ENCODE results near the gene POLR1E.
"Not testable (repeated sequence)": the region's sequence is repeated elsewhere in the genome, so short reads cannot be mapped to it uniquely, and the experiment has no call there.

Gene POLR1E

GRCh38 chr9:37465249-37466036, 20.3 kb upstream of the POLR1E start, which contains the start of gene ZBTB5:
Gene ZBTB5 (minus strand): TSS chr9:37465450. CDS start chr9:37442551, 22,899 bp downstream.
- no peak for DNase-seq

GRCh38 chr9:37466037-37466709, 19.6 kb upstream of the POLR1E start:
- DNase-seq: no peak

GRCh38 chr9:37467530-37467929, 18.2 kb upstream of the POLR1E start:
- not testable (repeated sequence) for DNase-seq

DNA sequence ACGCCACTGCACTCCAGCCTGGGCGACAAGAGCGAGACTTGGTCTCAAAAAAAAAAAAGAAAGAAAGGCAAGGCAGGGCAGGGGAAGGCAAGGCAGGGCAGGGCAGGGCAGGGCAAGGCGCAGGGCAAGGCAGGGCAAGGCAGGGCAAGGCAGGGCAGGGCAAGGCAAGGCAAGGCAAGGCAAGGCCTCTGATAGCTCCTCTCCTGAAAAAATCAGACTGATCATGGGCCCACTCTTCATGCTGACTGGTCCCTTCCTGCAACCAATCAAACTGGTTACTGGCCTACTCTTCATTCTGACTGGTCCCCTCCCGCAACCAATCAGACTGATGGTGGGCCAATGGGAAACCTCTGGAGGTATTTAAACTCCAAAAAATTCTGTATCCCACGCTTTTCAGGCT, 17.1 kb upstream of the POLR1E start:
- no peak for DNase-seq

DNA sequence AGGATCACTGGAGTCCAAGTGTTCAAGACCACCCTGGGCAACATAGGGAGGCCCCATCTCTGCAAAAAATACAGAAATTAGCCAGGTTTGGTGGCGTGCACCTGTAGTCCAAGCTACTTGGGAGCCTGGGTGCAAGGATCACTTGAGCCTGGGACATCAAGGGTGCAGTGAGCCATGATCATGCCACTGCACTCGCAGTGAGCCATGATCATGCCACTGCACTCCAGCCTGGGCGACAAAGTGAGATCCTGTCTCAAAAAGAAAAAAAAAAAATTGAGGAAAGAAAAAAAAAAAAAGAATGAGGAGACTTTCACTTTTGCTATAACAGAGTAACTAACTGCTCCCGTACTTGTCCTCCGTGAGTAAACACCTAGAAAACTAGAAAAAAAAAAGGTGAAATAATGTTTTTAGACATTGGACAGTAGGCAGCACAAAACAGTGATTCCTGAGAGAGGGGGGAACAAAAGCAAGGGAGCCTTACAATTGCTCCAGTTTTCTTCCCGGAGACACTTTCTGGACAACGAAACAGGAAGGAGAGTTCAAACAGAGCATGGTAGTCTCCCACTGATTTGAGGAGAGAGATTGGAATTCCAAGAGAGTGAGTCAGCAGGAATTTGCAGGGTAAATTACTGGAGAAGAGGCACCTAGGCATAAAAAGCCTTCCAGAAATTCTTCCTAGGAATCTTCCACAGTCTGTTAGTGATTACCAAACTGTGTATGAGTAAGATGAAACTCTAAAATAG, 13.6 kb upstream of the POLR1E start:
- DNase-seq: no peak

DNA sequence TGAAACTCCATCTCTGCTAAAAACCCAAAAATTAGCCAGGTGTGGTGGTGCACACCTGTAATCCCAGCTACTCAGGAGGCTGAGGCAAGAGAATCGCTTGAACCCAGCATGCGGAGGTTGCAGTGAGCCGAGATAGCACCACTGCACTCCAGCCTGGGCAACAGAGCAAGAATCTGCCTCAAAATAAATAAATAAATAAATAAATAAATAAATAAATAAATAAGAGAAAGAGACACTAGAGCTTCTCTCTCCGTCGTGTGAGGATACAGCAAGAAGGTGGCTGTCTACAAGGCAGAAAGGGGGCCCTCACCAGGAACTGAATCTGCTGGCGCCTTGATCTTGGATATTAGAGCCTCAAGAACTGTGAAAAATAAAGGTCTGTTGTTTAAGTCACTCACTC, 11.8 kb upstream of the POLR1E start:
- DNase-seq: not testable (repeated sequence)

DNA sequence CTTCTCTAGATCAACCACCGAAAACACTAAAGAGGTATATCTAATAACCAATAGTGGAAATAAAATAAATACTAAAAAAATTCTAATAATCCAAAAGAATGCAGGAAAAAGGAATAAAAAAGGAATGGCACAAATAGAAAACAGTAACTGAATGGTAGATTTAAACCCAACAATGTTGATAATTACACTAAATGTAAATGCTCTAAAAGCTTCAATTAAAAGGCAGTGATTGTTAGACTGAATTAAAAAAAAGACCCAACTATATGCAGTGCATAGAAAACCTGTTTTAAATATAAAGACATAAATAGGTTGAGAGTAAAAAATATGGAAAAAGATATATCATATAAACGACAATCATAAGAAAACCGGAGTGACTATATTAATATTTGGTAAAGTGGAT, 11.3 kb upstream of the POLR1E start:
- no peak for DNase-seq

DNA sequence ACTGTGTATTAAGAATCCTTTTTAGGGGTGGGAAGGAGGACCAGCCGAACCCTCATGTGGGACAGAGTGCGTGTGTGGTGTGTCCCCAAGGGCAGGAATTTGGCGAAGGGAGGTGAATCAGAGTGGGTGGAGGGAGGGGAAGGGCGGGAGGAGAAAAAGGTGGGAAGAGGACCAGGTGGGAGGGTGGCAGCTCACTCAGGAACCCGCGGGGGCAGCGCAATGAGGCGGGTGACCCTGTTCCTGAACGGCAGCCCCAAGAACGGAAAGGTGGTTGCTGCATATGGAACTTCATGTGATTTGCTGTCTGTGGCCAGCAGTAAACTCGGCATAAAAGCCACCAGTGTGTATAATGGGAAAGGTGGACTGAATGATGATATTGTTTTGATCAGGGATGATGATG, 8.8 kb upstream of the POLR1E start:
- no peak for DNase-seq

- DNase-seq: not testable (repeated sequence)
These were observed 8.3 kb upstream of the POLR1E start for GRCh38 chr9:37477443-37477842.

DNA sequence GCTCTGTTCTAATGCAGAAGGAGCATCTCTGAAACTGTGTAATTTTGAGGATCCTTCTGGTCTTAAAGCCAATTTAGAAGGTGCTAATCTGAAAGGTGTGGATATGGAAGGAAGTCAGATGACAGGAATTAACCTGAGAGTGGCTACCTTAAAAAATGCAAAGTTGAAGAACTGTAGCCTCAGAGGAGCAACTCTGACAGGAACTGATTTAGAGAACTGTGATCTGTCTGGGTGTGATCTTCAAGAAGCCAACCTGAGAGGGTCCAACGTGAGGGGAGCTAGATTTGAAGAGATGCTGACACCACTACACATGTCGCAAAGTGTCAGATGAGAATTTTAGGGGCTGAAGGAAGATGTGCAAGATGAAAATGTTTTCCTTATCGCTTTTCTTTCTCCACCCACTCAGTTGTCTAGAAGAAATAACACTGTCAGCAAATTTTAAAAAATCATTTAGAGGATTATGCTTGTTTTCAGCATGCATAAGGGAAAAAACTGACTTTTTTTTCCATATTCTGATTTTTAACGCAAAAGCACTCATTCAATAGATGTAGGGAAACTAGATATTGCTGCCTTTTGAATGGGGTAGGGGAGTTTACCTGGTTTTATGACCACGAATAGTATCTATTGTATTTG, 7.6 kb upstream of the POLR1E start:
- DNase-seq: not testable (repeated sequence)

DNA sequence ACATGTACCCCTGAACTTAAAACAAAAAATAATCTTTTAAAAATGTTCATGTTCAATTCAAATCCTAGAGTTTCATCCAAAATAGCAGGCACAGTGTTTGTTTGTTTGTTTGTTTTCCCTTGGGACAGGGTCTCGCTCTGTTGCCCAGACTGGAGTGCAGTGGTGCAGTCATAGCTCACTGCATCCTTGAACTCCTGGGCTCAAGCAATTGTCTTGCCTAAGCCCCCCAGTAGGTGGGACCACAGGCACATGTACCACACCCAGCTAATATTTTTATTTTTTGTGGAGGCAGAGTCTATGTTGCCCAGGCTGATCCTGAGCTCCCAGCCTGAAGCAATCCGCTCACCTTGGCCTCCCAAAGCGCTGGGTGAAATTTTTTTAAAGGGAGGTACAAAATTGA, 5.0 kb upstream of the POLR1E start:
- DNase-seq: no peak

- DNase-seq: no peak
These were observed 488 bp downstream of the POLR1E start for GRCh38 chr9:37486256-37486615.

DNA sequence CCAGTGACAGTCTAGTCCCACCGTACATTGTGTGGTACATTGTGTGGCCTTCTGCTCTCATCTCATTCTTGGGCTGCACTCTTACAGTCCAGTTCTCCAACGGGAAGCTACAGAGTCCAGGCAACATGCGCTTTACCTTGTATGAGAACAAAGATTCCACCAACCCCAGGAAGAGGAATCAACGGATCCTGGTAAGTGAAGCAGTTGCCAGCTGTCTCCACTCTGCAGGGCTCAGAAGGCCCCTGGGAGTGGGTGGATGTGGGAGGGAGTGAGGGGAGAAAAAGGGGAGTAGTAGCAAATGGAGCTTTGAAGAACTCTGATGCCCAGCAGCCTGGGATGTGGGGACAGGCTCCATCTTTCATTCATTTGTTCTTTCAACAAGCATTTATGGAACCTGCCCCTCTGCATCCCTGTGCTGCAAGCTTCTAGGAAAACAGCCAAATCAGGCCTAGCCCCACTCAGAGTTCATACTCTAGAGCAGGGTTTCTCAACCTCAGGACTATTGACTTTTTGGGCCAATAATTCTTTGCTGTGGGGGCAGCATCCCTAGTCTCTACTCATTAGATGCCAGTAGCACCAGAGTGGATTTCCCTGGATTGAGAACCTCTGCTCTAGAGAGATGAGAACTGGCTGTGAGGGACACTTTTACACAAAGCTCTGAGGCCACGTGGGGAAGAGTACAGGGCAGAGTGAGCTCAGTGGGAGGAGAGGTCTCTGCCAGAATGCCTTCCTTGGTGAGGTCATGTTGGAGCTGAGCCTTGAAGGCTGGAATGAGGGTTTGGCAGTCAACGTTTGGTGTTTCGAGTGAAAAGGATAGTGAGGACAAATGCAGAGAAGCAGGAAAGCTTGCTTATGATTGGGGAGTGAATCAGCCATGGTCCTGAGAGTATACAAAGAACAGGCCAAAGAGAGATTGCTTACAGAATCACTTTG, 1.1 kb downstream of the POLR1E start:
- DNase-seq: no peak

GRCh38 chr9:37491939-37492338, 6.2 kb downstream of the POLR1E start:
- DNase-seq: no peak

- no peak for DNase-seq
These were observed 9.8 kb downstream of the POLR1E start for GRCh38 chr9:37495571-37495970.

- DNase-seq: no peak
These were observed 10.3 kb downstream of the POLR1E start for GRCh38 chr9:37496020-37496419.

DNA sequence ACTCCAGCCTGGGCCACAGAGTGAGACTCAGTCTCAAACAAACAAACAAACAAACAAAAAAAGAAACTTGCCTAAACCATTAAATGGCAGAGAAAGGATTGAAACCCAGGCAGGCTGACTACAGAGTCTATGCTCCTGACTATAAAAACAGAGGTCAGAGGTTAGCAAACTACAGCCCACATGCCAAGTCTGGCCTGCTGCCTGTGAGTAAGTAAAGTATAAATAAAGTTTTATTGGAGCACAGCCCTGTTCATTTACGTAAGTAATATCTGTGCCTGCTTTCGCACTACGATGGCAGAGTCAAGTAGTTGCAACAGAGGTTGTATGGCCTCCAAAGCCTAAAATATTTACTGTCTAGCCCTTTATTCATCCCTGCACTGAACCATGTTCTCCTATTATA, 11.6 kb downstream of the POLR1E start:
- no peak for DNase-seq

DNA sequence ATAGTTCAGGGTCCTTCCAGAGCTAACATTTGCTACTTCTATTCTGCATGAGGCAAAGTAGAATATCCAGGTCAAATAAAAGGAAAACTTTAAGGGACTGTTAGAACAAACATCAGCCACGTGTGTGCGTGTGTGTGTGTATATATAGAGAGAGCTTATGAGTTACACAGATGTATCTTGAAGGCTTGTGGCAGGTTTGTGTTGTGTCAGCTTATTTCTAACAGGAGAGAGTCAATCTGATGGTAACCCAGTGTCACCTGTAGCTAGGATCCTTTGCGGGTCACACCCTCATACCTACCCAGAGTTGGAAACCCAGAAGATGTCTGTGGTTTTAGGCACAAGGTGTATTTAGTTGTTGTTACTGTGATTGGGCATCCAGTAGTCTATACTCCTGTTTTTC, 12.7 kb downstream of the POLR1E start:
- no peak for DNase-seq

- no peak for DNase-seq
These were observed 13.5 kb downstream of the POLR1E start for GRCh38 chr9:37499297-37499696.

GRCh38 chr9:37501957-37502596, 16.3 kb downstream of the POLR1E start:
- no peak for DNase-seq

DNA sequence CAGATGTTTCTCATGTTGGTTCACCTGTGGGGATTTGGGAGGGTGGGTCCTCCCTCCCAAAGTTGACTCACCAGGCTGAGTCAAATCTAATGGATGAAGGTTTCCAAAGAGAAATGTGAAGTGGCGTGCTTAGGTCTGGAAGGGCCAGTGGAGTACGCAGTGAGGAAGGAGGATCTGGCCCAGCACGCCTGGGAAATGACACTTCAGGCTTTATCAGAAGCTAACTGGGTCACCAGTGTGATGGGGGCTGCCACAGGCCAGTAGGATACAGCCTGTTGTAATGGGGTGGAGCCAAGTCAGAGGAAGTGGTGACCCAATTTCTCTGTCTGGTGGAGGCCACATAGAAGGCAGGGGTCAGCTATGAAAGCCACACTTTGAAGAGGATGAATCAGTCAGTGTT, 18.0 kb downstream of the POLR1E start:
- DNase-seq: no peak

DNA sequence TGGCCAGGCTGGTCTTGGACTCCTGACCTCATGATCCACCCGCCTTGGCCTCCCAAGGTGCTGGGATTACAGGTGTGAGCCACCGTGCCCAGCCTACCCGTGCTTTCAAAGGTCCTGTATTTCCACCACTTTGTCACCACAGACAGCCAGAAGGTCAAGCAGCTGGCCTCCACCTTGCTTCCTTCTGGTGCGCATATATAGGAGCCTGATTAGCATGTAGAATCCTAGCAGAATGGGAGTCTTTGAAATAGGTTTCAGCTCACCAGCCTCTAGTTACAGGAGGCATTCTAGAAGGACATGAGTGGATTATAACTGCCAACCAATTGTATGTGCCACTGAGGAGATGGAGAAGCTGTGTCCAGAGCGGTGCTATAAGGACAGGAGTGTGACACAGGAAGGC, 18.9 kb downstream of the POLR1E start:
- no peak for DNase-seq
